Stomach smooth muscle (tissue), 2 donors: Measurements from ENCODE around the gene LCA5L.

Experiments used
- H3K27ac ChIP-seq: one replicate; pipeline ENCODE4 v1.7.0; 2013; ENCODE audit warnings: mild to moderate bottlenecking, low read length, inconsistent platforms
- H3K27me3 ChIP-seq, 2 donors: one replicate each; pipeline ENCODE4 v1.7.0; 2013; ENCODE audit warnings: low read length in 2 of 2; ENCODE audit not compliant: insufficient read depth in 2 of 2, control insufficient read depth in 1 of 2
- H3K36me3 ChIP-seq, 2 donors: one replicate each; pipeline ENCODE4 v1.7.0; 2013; ENCODE audit warnings: low read length in 2 of 2; ENCODE audit not compliant: control insufficient read depth in 2 of 2, insufficient read depth in 2 of 2
- H3K4me1 ChIP-seq: one replicate; pipeline ENCODE4 v1.7.0; 2013; ENCODE audit warnings: low read length; ENCODE audit not compliant: control insufficient read depth, insufficient read depth
- H3K4me3 ChIP-seq, 2 donors: one replicate each; pipeline ENCODE4 v1.7.0; 2013; ENCODE audit warnings: low read length in 2 of 2
- H3K9ac ChIP-seq, 2 donors: one replicate each; pipeline ENCODE4 v1.7.0; 2013; ENCODE audit warnings: low read length in 2 of 2, mild to moderate bottlenecking in 1 of 2
- H3K9me3 ChIP-seq, 2 donors: one replicate each; pipeline ENCODE4 v1.7.0; 2013; ENCODE audit warnings: low read length in 2 of 2; ENCODE audit not compliant: control insufficient read depth in 2 of 2
- donor health status: healthy.
- donor health status: Pancreatic carcinoma.

The LCA5L gene

GRCh38 chr21:39445321-39446269, at the start of gene LCA5L:
LCA5L (minus strand) TSS chr21:39445778; CDS start chr21:39428493, 17,285 bp downstream.
- Histone ChIP-seq H3K27ac (peak within 1 kb of the TSS; percentile 93), H3K4me3 (peak within 1 kb of the TSS; percentile 85 to 91), H3K9me3 (no peaks in the 10 kb centered on the region), H3K27me3 (no peaks in the 10 kb centered on the region), H3K4me1 (peaks cover 15% of the 10 kb centered on the region), H3K9ac (peak within 1 kb of the TSS; percentile 94 to 95), H3K36me3 (no peaks in the 10 kb centered on the region)

- Histone ChIP-seq H3K9me3 (peaks cover 0 to 3% of the 10 kb centered on the region in 2 donors), H3K4me3 (no peak overlapping the region), H3K36me3 (no peaks in the 10 kb centered on the region), H3K27me3 (no peaks in the 10 kb centered on the region), H3K27ac (no peak overlapping the region), H3K9ac (no peak overlapping the region), H3K4me1 (peaks cover 3% of the 10 kb centered on the region)
Observed at GRCh38 chr21:39489380-39489924, 43.9 kb upstream of the LCA5L start.

DNA sequence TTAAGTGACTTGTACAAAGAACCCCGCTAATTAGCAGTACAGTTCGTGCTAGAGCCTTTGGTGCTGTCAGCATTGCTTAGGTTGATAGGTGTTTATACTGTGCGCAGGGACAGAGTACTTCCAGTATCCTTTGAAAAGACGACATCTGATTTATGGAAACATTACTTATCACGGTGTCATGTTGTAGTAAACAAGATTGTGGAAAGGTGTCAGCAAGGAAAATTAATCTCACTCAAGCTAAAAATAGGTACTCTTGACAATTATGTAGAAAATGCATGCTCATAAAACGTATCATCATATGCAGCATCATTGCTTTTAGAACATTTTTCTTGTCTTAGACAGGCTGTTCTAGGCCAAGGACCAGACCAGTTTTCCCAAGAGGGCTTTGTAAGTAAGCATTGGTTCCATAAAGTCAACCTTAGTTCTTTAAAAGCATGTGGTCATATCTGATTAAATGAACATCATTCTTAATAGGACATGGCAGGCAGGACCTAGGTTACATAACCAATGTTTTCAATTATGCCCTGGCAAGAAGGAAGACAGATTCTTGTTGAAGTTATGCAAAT, 39.2 kb upstream of the LCA5L start:
- Histone ChIP-seq H3K9ac (no peak overlapping the region), H3K9me3 (no peaks in the 10 kb centered on the region), H3K4me3 (no peak overlapping the region), H3K27me3 (no peaks in the 10 kb centered on the region), H3K36me3 (no peaks in the 10 kb centered on the region), H3K4me1 (peaks cover 3% of the 10 kb centered on the region), H3K27ac (no peak overlapping the region)

GRCh38 chr21:39483917-39484316, 38.3 kb upstream of the LCA5L start:
- Histone ChIP-seq H3K9me3 (no peaks in the 10 kb centered on the region), H3K9ac (no peak overlapping the region), H3K27ac (no peak overlapping the region), H3K27me3 (no peaks in the 10 kb centered on the region), H3K4me1 (peaks cover 3% of the 10 kb centered on the region), H3K36me3 (no peaks in the 10 kb centered on the region), H3K4me3 (no peak overlapping the region)

- no peak overlapping the region for H3K9ac ChIP-seq
- no peak overlapping the region for H3K4me3 ChIP-seq
- H3K27ac ChIP-seq = no peak overlapping the region
- no peaks in the 10 kb centered on the region for H3K36me3 ChIP-seq
- H3K4me1 ChIP-seq = peaks cover 3% of the 10 kb centered on the region
- no peaks in the 10 kb centered on the region for H3K27me3 ChIP-seq
- no peaks in the 10 kb centered on the region for H3K9me3 ChIP-seq
Observed at GRCh38 chr21:39481886-39482285, 36.3 kb upstream of the LCA5L start.

- H3K27me3 ChIP-seq = no peaks in the 10 kb centered on the region
- H3K9ac ChIP-seq = no peak overlapping the region
- H3K36me3 ChIP-seq = peaks cover 3 to 7% of the 10 kb centered on the region in 2 donors
- no peak overlapping the region for H3K4me3 ChIP-seq
- peaks cover 3% of the 10 kb centered on the region for H3K4me1 ChIP-seq
- H3K9me3 ChIP-seq = no peaks in the 10 kb centered on the region
- H3K27ac ChIP-seq = no peak overlapping the region
Observed at GRCh38 chr21:39480271-39480670, 34.7 kb upstream of the LCA5L start.

DNA sequence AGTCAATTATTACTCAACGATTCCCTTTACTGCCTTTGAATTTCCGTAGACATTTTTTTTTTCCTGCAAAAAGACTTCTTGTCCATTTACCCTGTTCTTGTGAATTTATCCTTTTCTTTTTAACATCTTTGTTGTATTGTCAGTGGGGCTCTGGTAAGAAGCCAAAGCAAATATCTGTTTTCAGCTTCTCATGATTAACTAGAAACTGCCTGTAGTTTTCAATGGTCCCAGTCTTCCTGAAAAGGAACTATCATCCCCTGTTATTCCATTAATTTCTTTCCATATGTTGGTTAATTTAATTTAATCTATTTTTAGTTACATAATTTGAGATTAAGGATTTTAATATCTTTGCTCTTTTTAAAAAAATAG, 34.2 kb upstream of the LCA5L start:
- no peak overlapping the region for H3K4me3 ChIP-seq
- no peak overlapping the region for H3K27ac ChIP-seq

GRCh38 chr21:39479164-39479813, 33.7 kb upstream of the LCA5L start:
- no peaks in the 10 kb centered on the region for H3K9me3 ChIP-seq
- H3K4me3 ChIP-seq = no peak overlapping the region
- H3K4me1 ChIP-seq = no peaks in the 10 kb centered on the region
- H3K9ac ChIP-seq = no peak overlapping the region
- no peak overlapping the region for H3K27ac ChIP-seq
- no peaks in the 10 kb centered on the region for H3K27me3 ChIP-seq
- H3K36me3 ChIP-seq = peaks cover 3 to 7% of the 10 kb centered on the region in 2 donors

More for the DNA sequence above, 34.2 kb upstream of the LCA5L start:
- no peaks in the 10 kb centered on the region for H3K9me3 ChIP-seq
- H3K36me3 ChIP-seq = peaks cover 3 to 7% of the 10 kb centered on the region in 2 donors
- H3K4me1 ChIP-seq = peaks cover under 1% of the 10 kb centered on the region
- H3K9ac ChIP-seq = no peak overlapping the region
- no peaks in the 10 kb centered on the region for H3K27me3 ChIP-seq

DNA sequence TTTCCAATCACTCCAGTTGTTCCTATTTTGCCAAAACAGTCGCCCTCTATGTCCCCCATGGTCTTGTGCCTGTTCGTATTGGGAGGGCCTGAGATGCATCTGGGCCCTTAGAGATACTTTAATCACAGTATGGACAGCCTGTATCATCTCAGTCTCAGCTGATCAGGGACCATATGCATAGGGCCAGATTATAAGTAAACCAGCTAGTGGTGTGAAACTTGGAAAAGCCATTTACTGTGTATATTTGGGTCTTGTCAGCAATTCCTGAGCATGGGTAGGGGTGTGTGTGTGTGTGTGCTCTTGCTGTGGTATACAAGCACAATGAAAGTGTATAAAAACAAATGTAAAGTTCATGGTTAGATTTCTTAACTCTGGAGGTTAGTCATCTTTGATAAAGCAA, 29.0 kb upstream of the LCA5L start:
- H3K36me3 ChIP-seq = peaks cover 3 to 7% of the 10 kb centered on the region in 2 donors
- H3K9ac ChIP-seq = no peak overlapping the region
- H3K9me3 ChIP-seq = no peaks in the 10 kb centered on the region
- H3K4me1 ChIP-seq = no peaks in the 10 kb centered on the region
- no peak overlapping the region for H3K27ac ChIP-seq
- H3K27me3 ChIP-seq = no peaks in the 10 kb centered on the region
- no peak overlapping the region for H3K4me3 ChIP-seq

DNA sequence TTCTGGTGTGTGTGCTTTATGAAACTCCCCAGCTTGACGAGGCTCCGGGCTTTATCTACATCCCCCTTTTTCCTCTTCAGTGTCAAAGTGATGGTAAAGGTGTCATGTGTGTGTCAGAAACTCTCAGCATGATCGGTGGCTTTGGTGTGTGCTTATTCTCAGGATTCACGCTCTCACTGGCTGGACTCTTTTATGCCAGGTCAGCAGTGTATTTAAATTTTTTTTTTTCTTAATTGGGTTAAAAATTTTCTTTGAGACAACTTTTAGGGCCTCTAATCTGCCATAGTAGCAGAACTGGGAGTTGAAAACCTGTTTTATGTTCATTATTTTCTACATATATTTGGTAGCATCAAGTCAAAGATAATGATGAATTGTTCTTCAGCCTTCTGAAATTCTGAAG, 27.2 kb upstream of the LCA5L start:
- Histone ChIP-seq H3K36me3 (peaks cover 3 to 7% of the 10 kb centered on the region in 2 donors), H3K27ac (no peak overlapping the region), H3K27me3 (no peaks in the 10 kb centered on the region), H3K4me3 (no peak overlapping the region), H3K9me3 (no peaks in the 10 kb centered on the region), H3K4me1 (no peaks in the 10 kb centered on the region), H3K9ac (no peak overlapping the region)
